IPS-NIHi11 (cell line): ENCODE results near the gene GPRIN1.
"Not testable (repeated sequence)": the region's sequence is repeated elsewhere in the genome, so short reads cannot be mapped to it uniquely, and the experiment has no call there.

Experiments
- DNase-seq: peaks from one replicate; pipeline ENCODE4 v3.0.0; 2012; ENCODE audit warnings: mixed read lengths, low spot score

Gene GPRIN1

GRCh38 chr5:176597417-176598389 is 12.3 kb downstream of the GPRIN1 start:
- no peak for DNase-seq

- peak; percentile 73 for DNase-seq
These were observed 13.1 kb downstream of the GPRIN1 start for GRCh38 chr5:176596689-176597416.

- no peak for DNase-seq
These were observed 13.8 kb downstream of the GPRIN1 start for GRCh38 chr5:176596069-176596644.

- DNase-seq: no peak
These were observed 14.5 kb downstream of the GPRIN1 start for GRCh38 chr5:176595386-176595943.

GRCh38 chr5:176594554-176594953 is 15.4 kb downstream of the GPRIN1 start:
- DNase-seq: no peak

GRCh38 chr5:176593273-176593869 is 16.6 kb downstream of the GPRIN1 start:
- no peak for DNase-seq

GRCh38 chr5:176592573-176592972 is 17.4 kb downstream of the GPRIN1 start:
- DNase-seq: no peak

- DNase-seq: not testable (repeated sequence)
These were observed 18.3 kb downstream of the GPRIN1 start for GRCh38 chr5:176591667-176592066.

GRCh38 chr5:176590035-176590717 is 19.8 kb downstream of the GPRIN1 start:
- DNase-seq: no peak

- DNase-seq: no peak
These were observed 20.8 kb downstream of the GPRIN1 start for GRCh38 chr5:176589039-176589769.

GRCh38 chr5:176588297-176588696 is 21.7 kb downstream of the GPRIN1 start:
- no peak for DNase-seq

- no peak for DNase-seq
These were observed 22.6 kb downstream of the GPRIN1 start for GRCh38 chr5:176587398-176587797.

GRCh38 chr5:176583076-176583475 is 26.9 kb downstream of the GPRIN1 start:
- no peak for DNase-seq

- no peak for DNase-seq
These were observed 28.6 kb downstream of the GPRIN1 start for GRCh38 chr5:176581361-176581760.

- DNase-seq: no peak
These were observed 30.6 kb downstream of the GPRIN1 start for GRCh38 chr5:176579323-176579722.

- DNase-seq: peak; percentile 92
These were observed 31.6 kb downstream of the GPRIN1 start for GRCh38 chr5:176578391-176578808.

GRCh38 chr5:176577312-176578176 is 32.4 kb downstream of the GPRIN1 start:
- DNase-seq: no peak

- DNase-seq: no peak
These were observed 34.2 kb downstream of the GPRIN1 start for GRCh38 chr5:176575488-176576422.
